Prostate gland (tissue), 2 donors: ENCODE data around the gene PPP4C.

Experiments
- CTCF ChIP-seq, 4 experiments: fragments of 200-600 bp in 2 of 4; fragments of 450-650 bp in 2 of 4; sonication (generic) in 2 of 4; IDR thresholded peaks; 1 replicate in 3 of 4; 2 replicates in 1 of 4; pipeline ENCODE4 v1.5.1; 2016 to 2019; ENCODE audit warnings: antibody characterized with exemption in 4 of 4, mild to moderate bottlenecking in 2 of 4, moderate library complexity in 2 of 4
- POLR2A ChIP-seq: fragments of 450-650 bp; IDR thresholded peaks from one replicate; pipeline ENCODE4 v1.6.1; 2016; ENCODE audit warnings: antibody characterized with exemption, mild to moderate bottlenecking

DNA sequence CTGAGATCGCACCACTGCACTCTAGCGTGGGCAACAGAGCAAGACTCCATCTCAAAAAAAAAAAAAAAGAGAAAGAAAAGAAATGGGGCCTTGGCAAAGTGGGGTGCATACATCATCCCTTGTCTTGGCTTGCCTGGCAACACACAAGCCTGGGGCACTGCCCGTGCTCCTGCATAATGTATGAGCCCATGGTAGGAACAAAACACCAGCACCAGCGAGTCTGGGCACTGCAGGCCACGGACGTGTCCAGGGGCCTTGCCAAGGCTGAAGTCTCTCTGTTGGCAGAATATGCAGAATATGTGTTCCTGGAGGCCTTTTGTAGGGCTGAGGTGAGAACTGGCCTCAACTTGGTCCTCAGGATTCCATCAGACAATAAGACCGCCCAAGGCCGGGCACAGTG, 25.9 kb upstream of the PPP4C start:
- no peak for TF ChIP-seq CTCF (IDR thresholded peaks at IDR 0.05)
- TF ChIP-seq POLR2A, result no peak
